OCI-LY3 (cell line): ENCODE results near the gene TIMM10B.

Source experiments
- CTCF ChIP-seq: fragments of 200-600, 300-600 bp; sonication (generic); IDR thresholded peaks from 2 replicates; pipeline ENCODE4 v1.5.1; 2014; ENCODE audit warnings: antibody characterized with exemption, low read length, low read depth
- EZH2phosphoT487 ChIP-seq: fragments of 200-600 bp; shearing (Covaris generic); IDR thresholded peaks from 2 replicates; pipeline ENCODE4 v1.6.1; 2018; ENCODE audit warnings: antibody characterized with exemption, mixed run types, low read depth

GRCh38 chr11:6440906-6441358 lies 40.4 kb upstream of the TIMM10B start, which contains the start of gene HPX:
- TF ChIP-seq CTCF (no peak), EZH2phosphoT487 (no peak)
